Measurements from ENCODE around the gene KIF12.
"Not testable (repeated sequence)": the region's sequence is repeated elsewhere in the genome, so short reads cannot be mapped to it uniquely, and the experiment has no call there.

The KIF12 gene

GRCh38 chr9:114086009-114086408 is 13.1 kb downstream of the KIF12 start:
- in situ Hi-C loops (cut with MboI; ENCODE audit: low sequenced_read_pairs, unreplicated experiment), result no loop called here
- DNase-seq (ENCODE audit: low spot score), result no peak
- TF ChIP-seq, protein P1, sequence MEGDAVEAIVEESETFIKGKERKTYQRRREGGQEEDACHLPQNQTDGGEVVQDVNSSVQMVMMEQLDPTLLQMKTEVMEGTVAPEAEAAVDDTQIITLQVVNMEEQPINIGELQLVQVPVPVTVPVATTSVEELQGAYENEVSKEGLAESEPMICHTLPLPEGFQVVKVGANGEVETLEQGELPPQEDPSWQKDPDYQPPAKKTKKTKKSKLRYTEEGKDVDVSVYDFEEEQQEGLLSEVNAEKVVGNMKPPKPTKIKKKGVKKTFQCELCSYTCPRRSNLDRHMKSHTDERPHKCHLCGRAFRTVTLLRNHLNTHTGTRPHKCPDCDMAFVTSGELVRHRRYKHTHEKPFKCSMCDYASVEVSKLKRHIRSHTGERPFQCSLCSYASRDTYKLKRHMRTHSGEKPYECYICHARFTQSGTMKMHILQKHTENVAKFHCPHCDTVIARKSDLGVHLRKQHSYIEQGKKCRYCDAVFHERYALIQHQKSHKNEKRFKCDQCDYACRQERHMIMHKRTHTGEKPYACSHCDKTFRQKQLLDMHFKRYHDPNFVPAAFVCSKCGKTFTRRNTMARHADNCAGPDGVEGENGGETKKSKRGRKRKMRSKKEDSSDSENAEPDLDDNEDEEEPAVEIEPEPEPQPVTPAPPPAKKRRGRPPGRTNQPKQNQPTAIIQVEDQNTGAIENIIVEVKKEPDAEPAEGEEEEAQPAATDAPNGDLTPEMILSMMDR (IDR thresholded peaks at IDR 0.05; ENCODE audit: borderline replicate concordance, control extremely low read depth, extremely low read depth, insufficient read depth, missing control alignments), result no peak

DNA sequence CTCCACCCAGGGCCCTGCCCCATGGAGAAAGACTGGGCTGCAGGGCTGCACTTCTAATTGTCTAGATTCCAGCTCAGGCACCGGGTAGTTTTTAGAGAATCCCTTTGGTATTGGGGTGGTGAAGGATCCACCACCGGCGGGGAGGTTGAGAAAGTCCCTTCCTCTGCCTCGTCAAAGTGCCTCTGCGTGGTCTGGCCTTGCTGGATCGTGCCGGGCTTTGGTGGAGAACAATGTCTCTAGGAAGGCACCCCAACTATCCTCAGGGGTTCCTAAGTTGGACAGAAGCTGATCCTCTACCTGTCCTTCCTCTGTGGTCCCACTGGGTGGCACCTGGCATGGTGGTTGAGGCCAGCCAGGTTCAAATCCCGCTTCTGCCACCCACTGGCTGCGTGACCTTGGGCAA is 13.7 kb downstream of the KIF12 start:
- in situ Hi-C loops (cut with MboI; ENCODE audit: low sequenced_read_pairs, unreplicated experiment), result no loop called here
- TF ChIP-seq, protein P1 (IDR thresholded peaks at IDR 0.05; ENCODE audit: borderline replicate concordance, control extremely low read depth, extremely low read depth, insufficient read depth, missing control alignments), result no peak
- DNase-seq (ENCODE audit: low spot score), result no peak

DNA sequence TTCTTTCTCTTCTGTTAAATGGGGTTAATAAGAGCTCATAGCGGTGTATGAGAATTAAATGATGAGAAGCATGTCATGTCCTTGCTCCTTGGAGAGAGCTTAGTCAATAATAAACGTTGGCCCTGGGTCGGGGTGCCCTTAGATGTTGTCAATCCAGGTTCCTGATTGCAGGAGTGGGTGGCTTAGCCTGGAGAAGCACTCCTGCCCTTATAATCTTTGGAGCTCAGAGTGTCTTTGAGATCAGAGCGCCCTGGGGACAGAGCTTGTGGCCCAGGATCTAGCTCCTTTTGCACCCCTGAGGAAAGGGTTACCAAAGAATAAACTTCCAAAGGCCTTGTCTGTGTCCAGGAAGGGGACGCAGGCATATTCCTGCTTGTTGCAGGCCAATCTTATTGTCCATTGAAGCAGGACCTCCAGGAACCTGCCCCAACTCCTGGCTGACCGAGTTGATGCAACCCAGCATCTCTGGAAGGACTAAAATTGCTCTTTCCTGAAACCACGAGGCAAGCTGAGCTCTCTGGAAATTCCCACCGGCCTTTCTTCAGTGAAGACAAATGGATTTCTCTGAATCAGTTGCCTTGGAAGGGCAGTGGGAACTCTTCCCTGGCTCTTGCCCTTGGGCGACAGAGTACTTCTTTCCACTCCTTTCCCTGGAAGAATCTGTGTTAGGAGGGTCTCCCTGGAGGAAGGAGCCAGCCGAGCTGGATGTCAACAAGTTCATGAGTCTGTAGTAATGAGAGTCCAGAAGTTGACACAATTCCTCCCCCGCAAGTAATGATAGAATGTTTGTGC is 14.6 kb downstream of the KIF12 start:
- DNase-seq (ENCODE audit: low spot score), result no peak
- in situ Hi-C loops (cut with MboI; ENCODE audit: low sequenced_read_pairs, unreplicated experiment), result no loop called here
- TF ChIP-seq, protein P1 (IDR thresholded peaks at IDR 0.05; ENCODE audit: borderline replicate concordance, control extremely low read depth, extremely low read depth, insufficient read depth, missing control alignments), result no peak

DNA sequence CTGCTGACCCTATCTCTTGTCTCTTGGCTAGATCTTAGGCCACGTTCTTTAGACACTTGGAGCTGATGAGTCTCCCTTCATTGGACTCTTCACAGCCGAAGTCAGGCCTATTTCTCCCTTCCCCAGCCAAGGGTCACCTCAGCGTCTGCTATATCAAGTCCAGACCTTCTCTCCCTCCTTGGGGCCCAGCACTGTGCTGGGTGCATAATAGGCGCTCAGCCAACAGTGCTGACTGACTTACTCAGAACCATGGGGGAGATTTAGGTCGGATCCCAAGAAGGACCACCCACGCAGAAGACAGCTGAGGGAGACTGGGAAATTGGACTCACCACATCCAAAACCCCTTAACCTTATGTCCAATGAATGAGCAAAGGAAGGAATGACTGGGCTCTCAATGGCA is 15.4 kb downstream of the KIF12 start:
- TF ChIP-seq, protein P1 (IDR thresholded peaks at IDR 0.05; ENCODE audit: borderline replicate concordance, control extremely low read depth, extremely low read depth, insufficient read depth, missing control alignments), result no peak
- in situ Hi-C loops (cut with MboI; ENCODE audit: low sequenced_read_pairs, unreplicated experiment), result no loop called here
- no peak for DNase-seq (ENCODE audit: low spot score)

GRCh38 chr9:114082763-114083412 is 16.2 kb downstream of the KIF12 start:
- in situ Hi-C loops (cut with MboI; ENCODE audit: low sequenced_read_pairs, unreplicated experiment); DNase-seq (ENCODE audit: low spot score): not testable (repeated sequence)

GRCh38 chr9:114082017-114082762 is 16.9 kb downstream of the KIF12 start:
- TF ChIP-seq, protein P1 (IDR thresholded peaks at IDR 0.05; ENCODE audit: borderline replicate concordance, control extremely low read depth, extremely low read depth, insufficient read depth, missing control alignments), result peak; percentile 86
- in situ Hi-C loops (cut with MboI; ENCODE audit: low sequenced_read_pairs, unreplicated experiment), result no loop called here
- DNase-seq (ENCODE audit: low spot score), result peak; percentile 86

Data from GM13976 (cell line).